H1 (cell line): Measurements from ENCODE around the gene PIAS1. TPM values are rescaled to one million over a fixed set of nuclear protein-coding genes. Genes with fewer than 3 reads are reported as not detected.

ENCODE experiments used
- ATF2 ChIP-seq: IDR thresholded peaks from 2 replicates; pipeline ENCODE4 v1.6.1; 2012; ENCODE audit warnings: low read length, inconsistent platforms
- FOSL1 ChIP-seq: IDR thresholded peaks from 2 replicates; pipeline ENCODE4 v1.6.1; 2011; ENCODE audit warnings: mild to moderate bottlenecking, low read depth, low read length, moderate library complexity; ENCODE audit not compliant: insufficient read depth
- JUN ChIP-seq: IDR thresholded peaks from 2 replicates; pipeline ENCODE4 v1.6.1; 2011; ENCODE audit warnings: low read depth, mild to moderate bottlenecking, improper control_type of control experiment, low read length
- KDM5A ChIP-seq: fragments of 200-600 bp; IDR thresholded peaks from 2 replicates; pipeline ENCODE4 v1.7.1; 2012; ENCODE audit warnings: mild to moderate bottlenecking, low read length, inconsistent platforms, mixed read lengths
- MAFK ChIP-seq: IDR thresholded peaks from 2 replicates; pipeline ENCODE4 v1.6.1; 2012; ENCODE audit warnings: low read depth, mild to moderate bottlenecking, improper control_type of control experiment, low read length
- MAX ChIP-seq: IDR thresholded peaks from 2 replicates; pipeline ENCODE4 v1.6.1; 2012; ENCODE audit warnings: inconsistent platforms
- NRF1 ChIP-seq: IDR thresholded peaks from 2 replicates; pipeline ENCODE4 v1.6.1; 2011; ENCODE audit warnings: mild to moderate bottlenecking, low read depth, low read length, improper control_type of control experiment
- PHF8 ChIP-seq: fragments of 200-600 bp; sonication (generic); conservative IDR thresholded peaks from 2 replicates; pipeline ENCODE4 v1.7.1; 2012; ENCODE audit warnings: low read depth, mild to moderate bottlenecking, inconsistent platforms, low read length, moderate library complexity
- SIX5 ChIP-seq: IDR thresholded peaks from 2 replicates; pipeline ENCODE4 v1.6.1; 2011; ENCODE audit warnings: mild to moderate bottlenecking, low read depth, low read length
- SRF ChIP-seq: IDR thresholded peaks from 2 replicates; pipeline ENCODE4 v1.6.1; 2011; ENCODE audit warnings: mild to moderate bottlenecking, low read depth, low read length, moderate library complexity
- polyA plus RNA-seq, 7 experiments: library from polyadenylated mRNA; depleted of rRNA in 3 of 7; stranded (reverse) in 5 of 7; unstranded in 2 of 7; fragments of >200 nt in 5 of 7; fragments of 200-250 nt in 2 of 7; gene quantifications; 1 replicate in 5 of 7; 2 replicates in 1 of 7; 4 replicates in 1 of 7; pipeline versions ENCODE4 v1.2.1 to v1.2.3, GENCODE V29; 2011 to 2013; ENCODE audit warnings: missing spikeins in 2 of 7, mixed read lengths in 2 of 7
- total RNA-seq: library from RNA; stranded (reverse); fragmentation: NEBNext Ultra II Directional; extraction: Animal tissue kit (Norgen Biotek cat#: 25700); gene quantifications from 2 replicates; pipeline ENCODE4 v1.2.1, GENCODE V29; 2021

Gene PIAS1
- total and polyA plus RNA-seq, 2 of the 8 experiments (the other 6 are each of a cell fraction or from before 2014, with no cell fraction given): 30.8 to 34.5 TPM

GRCh38 chr15:68012911-68013310 lies 41.2 kb upstream of the PIAS1 start (continued):
- TF ChIP-seq ATF2 (no peak), SIX5 (no peak), NRF1 (no peak), MAFK (no peak), SRF (no peak), PHF8 (no peak), JUN (no peak), MAX (no peak), KDM5A (no peak), FOSL1 (no peak)
